Activated CD4-positive, alpha-beta T cell treated with anti-CD3 and anti-CD28 coated beads, Interleukin-2, Interleukin-4, amounts not matched to agents 100 ng/mL and 50 ng/mL, durations not matched to agents 16 hours and 8 hours (primary cell): ENCODE measurements around the gene IPO5.

Source experiments
- DNase-seq: peaks from one replicate; pipeline ENCODE4 v3.0.0-alpha.2; 2020; ENCODE audit warnings: low spot score

IPO5 gene

GRCh38 chr13:97953376-97953970, at the start of gene IPO5:
IPO5 (plus strand) TSS chr13:97953675; CDS start chr13:97976697, 23,022 bp downstream.
- DNase-seq: no peak

GRCh38 chr13:97904059-97904458, 49.4 kb upstream of the IPO5 start:
- DNase-seq: no peak

- DNase-seq: no peak
Measured at GRCh38 chr13:97905517-97905916, 48.0 kb upstream of the IPO5 start.

GRCh38 chr13:97911311-97912138, 42.0 kb upstream of the IPO5 start:
- DNase-seq: peak; percentile 25

- DNase-seq: no peak
Measured at GRCh38 chr13:97912139-97912535, 41.3 kb upstream of the IPO5 start.

- DNase-seq: no peak
Measured at GRCh38 chr13:97913206-97913605, 40.3 kb upstream of the IPO5 start.

GRCh38 chr13:97914540-97914939, 38.9 kb upstream of the IPO5 start:
- no peak for DNase-seq

- DNase-seq: no peak
Measured at GRCh38 chr13:97921176-97921816, 32.2 kb upstream of the IPO5 start.

- DNase-seq: no peak
Measured at GRCh38 chr13:97928301-97928700, 25.2 kb upstream of the IPO5 start.

GRCh38 chr13:97932036-97932435, 21.4 kb upstream of the IPO5 start:
- DNase-seq: no peak

GRCh38 chr13:97932647-97933046, 20.8 kb upstream of the IPO5 start:
- no peak for DNase-seq

GRCh38 chr13:97933776-97934175, 19.7 kb upstream of the IPO5 start:
- no peak for DNase-seq

- DNase-seq: no peak
Measured at GRCh38 chr13:97934590-97934989, 18.9 kb upstream of the IPO5 start.

- no peak for DNase-seq
Measured at GRCh38 chr13:97935071-97935470, 18.4 kb upstream of the IPO5 start.

- DNase-seq: no peak
Measured at GRCh38 chr13:97936036-97936435, 17.4 kb upstream of the IPO5 start.

GRCh38 chr13:97938706-97939475, 14.6 kb upstream of the IPO5 start:
- DNase-seq: no peak

- no peak for DNase-seq
Measured at GRCh38 chr13:97944396-97945029, 9.0 kb upstream of the IPO5 start.

GRCh38 chr13:97945342-97945741, 8.1 kb upstream of the IPO5 start:
- DNase-seq: no peak

GRCh38 chr13:97945792-97946419, 7.6 kb upstream of the IPO5 start:
- DNase-seq: peak; percentile 2

GRCh38 chr13:97946951-97947588, 6.4 kb upstream of the IPO5 start:
- no peak for DNase-seq

- no peak for DNase-seq
Measured at GRCh38 chr13:97948041-97948440, 5.4 kb upstream of the IPO5 start.
